GM12864 (cell line): ENCODE data around the gene LYPD4.
A peak's percentile ranks its signal among the peaks of the same experiment; 100 is the strongest.

Source experiments
- DNase-seq: peaks from one replicate; pipeline ENCODE4 v3.0.0-alpha.2; 2011; ENCODE audit warnings: low read depth
- H3K4me3 ChIP-seq: 2 replicates; pipeline ENCODE4 v1.5.1; 2011; ENCODE audit warnings: mild to moderate bottlenecking, low read depth, low read length, control low read depth
- CTCF ChIP-seq: IDR thresholded peaks from 2 replicates; pipeline ENCODE4 v1.5.1; 2011; ENCODE audit warnings: low read depth, mild to moderate bottlenecking, moderate library complexity, low read length, control low read depth, inconsistent platforms; ENCODE audit errors: missing control alignments

LYPD4 gene

GRCh38 chr19:41861116-41861768, 16.8 kb upstream of the LYPD4 start:
- peak overlapping the region; percentile 68 for H3K4me3 ChIP-seq
- no peak for DNase-seq
- TF ChIP-seq CTCF: no peak

- no peak for TF ChIP-seq CTCF
- DNase-seq: no peak
- H3K4me3 ChIP-seq: peak overlapping the region; percentile 68
Measured at GRCh38 chr19:41860419-41861115, 16.1 kb upstream of the LYPD4 start.

GRCh38 chr19:41859618-41860418, 15.3 kb upstream of the LYPD4 start, which contains the start of gene RPS19:
TSS of gene RPS19 (plus strand) at chr19:41860255. CDS start at chr19:41860775, 520 bp downstream.
- peak within 1 kb of the TSS; percentile 68 for H3K4me3 ChIP-seq
- peak; percentile 68 for TF ChIP-seq CTCF
- DNase-seq: peak; percentile 95

GRCh38 chr19:41859213-41859617, 14.7 kb upstream of the LYPD4 start:
- H3K4me3 ChIP-seq: peak overlapping the region; percentile 40; the same call in 1 of the 2 replicates
- TF ChIP-seq CTCF: no peak

GRCh38 chr19:41853768-41854167, 9.3 kb upstream of the LYPD4 start:
- no peak overlapping the region for H3K4me3 ChIP-seq
- no peak for DNase-seq
- no peak for TF ChIP-seq CTCF

More at GRCh38 chr19:41859213-41859617, 14.7 kb upstream of the LYPD4 start:
- no peak for DNase-seq

- no peak overlapping the region for H3K4me3 ChIP-seq
- TF ChIP-seq CTCF: no peak
- DNase-seq: no peak
Measured at GRCh38 chr19:41853344-41853743, 8.9 kb upstream of the LYPD4 start.
